Activated CD8-positive, alpha-beta memory T cell treated with anti-CD3 and anti-CD28 coated beads for 48 hours (primary cell): ENCODE measurements around the gene ACSS1.

ENCODE experiments used
- DNase-seq, 3 experiments: peaks; one replicate each; pipeline ENCODE4 v3.0.0-alpha.2; 2020; ENCODE audit warnings: low read depth in 2 of 3, low spot score in 2 of 3

ACSS1 gene

GRCh38 chr20:24979036-24979960, 78.6 kb downstream of the ACSS1 start:
- DNase-seq = no peak

- DNase-seq = no peak
These were observed 79.4 kb downstream of the ACSS1 start for GRCh38 chr20:24978513-24978912.

GRCh38 chr20:24977797-24978196, 80.1 kb downstream of the ACSS1 start:
- DNase-seq = no peak

GRCh38 chr20:24977336-24977735, 80.6 kb downstream of the ACSS1 start:
- no peak for DNase-seq

- no peak for DNase-seq
These were observed 85.6 kb downstream of the ACSS1 start for GRCh38 chr20:24972341-24972740.

GRCh38 chr20:24971376-24972101, 86.4 kb downstream of the ACSS1 start:
- DNase-seq = no peak

GRCh38 chr20:24970754-24971153, 87.2 kb downstream of the ACSS1 start:
- no peak for DNase-seq

- DNase-seq = no peak
These were observed 87.8 kb downstream of the ACSS1 start for GRCh38 chr20:24970030-24970553.

- DNase-seq = no peak
These were observed 88.5 kb downstream of the ACSS1 start for GRCh38 chr20:24969186-24970029.

- no peak for DNase-seq
These were observed 89.6 kb downstream of the ACSS1 start for GRCh38 chr20:24968278-24968800.

- no peak for DNase-seq
These were observed 91.5 kb downstream of the ACSS1 start for GRCh38 chr20:24966317-24967012.

- no peak for DNase-seq
These were observed 92.6 kb downstream of the ACSS1 start for GRCh38 chr20:24965065-24965919.

GRCh38 chr20:24964506-24964840, 93.5 kb downstream of the ACSS1 start:
- no peak for DNase-seq

- DNase-seq = no peak
These were observed 94.0 kb downstream of the ACSS1 start for GRCh38 chr20:24963672-24964505.

GRCh38 chr20:24962510-24962909, 95.4 kb downstream of the ACSS1 start:
- no peak for DNase-seq

- DNase-seq = no peak
These were observed 95.8 kb downstream of the ACSS1 start for GRCh38 chr20:24962182-24962492.

GRCh38 chr20:24961384-24962181, 96.4 kb downstream of the ACSS1 start:
- DNase-seq = no peak

GRCh38 chr20:24960861-24961260, 97.1 kb downstream of the ACSS1 start:
- DNase-seq = no peak
